HUDEP-2 (cell line): ENCODE measurements around the gene SLC26A1.
"Not testable (repeated sequence)": the region's sequence is repeated elsewhere in the genome, so short reads cannot be mapped to it uniquely, and the experiment has no call there.

ENCODE experiments used
- DNase-seq, 76 experiments: peaks; one replicate each; lab custom pipeline; 2025; ENCODE audit not compliant: unreplicated experiment in 76 of 76; lab: John Stamatoyannopoulos, UW

The SLC26A1 gene

GRCh38 chr4:986879-987623 is 6.2 kb downstream of the SLC26A1 start, which contains the start of gene IDUA:
Gene IDUA, plus strand, starts transcription at chr4:987044. Its CDS starts 41 bp downstream, at chr4:987085.
- peak in 69 of 76 experiments; percentile 3 to 86 (median 59) for DNase-seq

DNA sequence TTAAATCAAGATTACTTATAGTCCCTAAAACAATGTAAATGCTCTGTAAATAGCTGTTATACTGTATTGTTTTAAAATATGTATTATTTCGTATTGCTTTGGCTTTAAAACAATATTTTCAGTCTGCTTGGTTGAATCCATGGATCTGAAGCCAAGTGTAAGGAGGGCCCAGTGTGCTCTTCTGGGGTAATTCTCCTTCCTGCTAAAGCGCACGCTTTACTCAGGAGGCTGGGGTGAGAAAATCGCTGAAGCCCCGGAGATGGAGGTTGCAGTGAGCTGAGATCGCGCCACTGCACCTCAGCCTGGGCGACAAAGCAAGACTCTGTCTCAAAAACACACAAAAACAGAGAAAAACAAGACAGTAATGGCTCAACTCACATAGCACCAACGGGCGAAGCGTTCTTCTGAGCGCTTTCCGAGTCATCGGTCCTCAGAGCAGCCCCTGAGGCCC is 6.8 kb downstream of the SLC26A1 start:
- DNase-seq: peak in 1 of 76 experiments; percentile 46

DNA sequence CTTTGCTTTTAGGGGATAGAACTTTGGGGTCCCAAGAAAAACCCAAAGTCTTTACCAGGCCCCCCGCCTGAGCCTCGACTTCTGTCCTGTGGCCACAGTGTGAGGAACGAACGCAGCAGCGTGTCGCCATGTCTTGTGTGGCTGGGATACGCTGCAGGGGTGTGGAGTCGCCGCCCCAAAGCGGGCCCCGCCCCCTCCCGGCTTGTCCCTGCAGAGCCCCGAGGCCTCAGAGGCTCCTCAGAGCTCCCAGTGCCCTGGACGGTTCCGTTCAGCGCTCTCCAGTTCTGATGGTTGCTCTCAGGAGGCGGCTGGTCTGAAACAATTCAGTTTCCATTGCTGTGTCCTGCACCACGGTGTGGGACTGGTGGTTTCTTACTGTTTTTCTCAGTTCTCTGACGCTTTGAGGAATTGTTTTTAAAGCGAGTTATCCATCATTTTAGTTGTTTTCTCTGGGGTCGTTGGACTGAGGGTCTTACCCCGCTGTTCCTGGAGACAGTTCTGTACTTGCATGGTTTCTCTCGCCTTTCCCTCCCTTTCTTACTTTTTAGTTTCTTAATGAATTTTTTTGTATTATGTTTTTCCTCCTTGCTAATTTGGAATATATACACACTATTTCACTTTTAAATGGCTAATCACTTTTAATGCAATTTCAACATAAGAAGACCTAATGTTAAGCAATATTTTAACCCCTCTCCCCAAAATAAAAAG is 7.9 kb downstream of the SLC26A1 start:
- peak in 70 of 76 experiments; percentile 9 to 86 (median 72) for DNase-seq

- DNase-seq: no peak
These were observed 8.7 kb downstream of the SLC26A1 start for GRCh38 chr4:984336-985054.

GRCh38 chr4:982814-983213 is 10.4 kb downstream of the SLC26A1 start:
- DNase-seq: no peak

- no peak for DNase-seq
These were observed 10.9 kb downstream of the SLC26A1 start for GRCh38 chr4:982291-982690.

GRCh38 chr4:978957-979701 is 14.1 kb downstream of the SLC26A1 start:
- DNase-seq: no peak

- DNase-seq: not testable (repeated sequence)
These were observed 17.2 kb downstream of the SLC26A1 start for GRCh38 chr4:976016-976415.

GRCh38 chr4:974668-975067 is 18.5 kb downstream of the SLC26A1 start:
- DNase-seq: no peak

DNA sequence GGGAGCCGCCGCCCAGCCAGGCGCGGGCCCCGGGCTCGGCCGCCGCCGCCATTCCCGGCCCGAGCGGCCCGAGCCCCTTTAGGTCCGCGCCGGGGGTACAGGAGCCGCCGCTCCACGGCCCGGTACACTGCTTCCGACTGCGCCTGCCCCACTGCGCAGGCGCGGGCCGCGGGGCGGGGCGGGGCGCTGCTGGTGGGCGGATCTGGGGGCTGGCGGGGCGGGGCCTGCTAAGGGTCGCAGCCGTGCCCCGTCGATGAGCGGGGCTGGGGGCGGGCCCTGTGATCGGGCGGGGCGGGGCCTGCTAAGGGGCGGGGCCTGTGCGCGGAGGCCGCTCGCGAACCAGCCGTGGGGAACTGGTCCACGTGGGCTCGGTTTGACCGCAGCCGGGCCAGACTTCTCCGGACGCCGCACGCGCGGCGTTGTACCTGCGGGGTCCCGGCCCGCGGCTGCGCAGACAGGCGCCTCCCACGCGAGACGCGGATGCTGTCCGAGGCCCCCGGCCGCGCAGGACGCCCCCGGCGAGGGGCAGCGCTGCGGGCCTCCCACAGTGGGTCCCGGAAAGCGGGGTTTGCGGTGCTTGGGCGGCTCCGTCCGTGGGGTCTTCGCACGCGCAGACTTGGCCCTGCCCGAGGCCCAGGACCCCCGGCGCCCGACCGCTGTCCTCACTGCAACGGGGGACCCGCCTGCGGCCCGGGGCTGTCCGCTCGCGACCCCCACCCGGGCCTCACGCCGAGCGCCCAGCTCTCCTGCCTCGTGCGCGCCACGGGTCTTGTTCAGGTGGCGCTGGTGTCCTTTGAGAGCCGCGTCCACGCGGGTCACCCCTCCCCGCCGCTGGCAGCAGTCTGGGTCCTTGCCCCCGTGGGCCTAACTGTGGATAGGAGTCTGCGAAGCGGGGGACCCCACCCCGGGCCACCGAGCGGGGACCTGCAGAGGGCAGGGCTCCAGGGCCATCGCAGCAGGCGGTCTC is 19.5 kb downstream of the SLC26A1 start, which contains the start of gene DGKQ:
DGKQ (minus strand) TSS at position 139 of the 967 bp plus-strand sequence; CDS start at position 52, 87 bp downstream.
- DNase-seq: peak in 69 of 76 experiments; percentile 4 to 87 (median 69)

DNA sequence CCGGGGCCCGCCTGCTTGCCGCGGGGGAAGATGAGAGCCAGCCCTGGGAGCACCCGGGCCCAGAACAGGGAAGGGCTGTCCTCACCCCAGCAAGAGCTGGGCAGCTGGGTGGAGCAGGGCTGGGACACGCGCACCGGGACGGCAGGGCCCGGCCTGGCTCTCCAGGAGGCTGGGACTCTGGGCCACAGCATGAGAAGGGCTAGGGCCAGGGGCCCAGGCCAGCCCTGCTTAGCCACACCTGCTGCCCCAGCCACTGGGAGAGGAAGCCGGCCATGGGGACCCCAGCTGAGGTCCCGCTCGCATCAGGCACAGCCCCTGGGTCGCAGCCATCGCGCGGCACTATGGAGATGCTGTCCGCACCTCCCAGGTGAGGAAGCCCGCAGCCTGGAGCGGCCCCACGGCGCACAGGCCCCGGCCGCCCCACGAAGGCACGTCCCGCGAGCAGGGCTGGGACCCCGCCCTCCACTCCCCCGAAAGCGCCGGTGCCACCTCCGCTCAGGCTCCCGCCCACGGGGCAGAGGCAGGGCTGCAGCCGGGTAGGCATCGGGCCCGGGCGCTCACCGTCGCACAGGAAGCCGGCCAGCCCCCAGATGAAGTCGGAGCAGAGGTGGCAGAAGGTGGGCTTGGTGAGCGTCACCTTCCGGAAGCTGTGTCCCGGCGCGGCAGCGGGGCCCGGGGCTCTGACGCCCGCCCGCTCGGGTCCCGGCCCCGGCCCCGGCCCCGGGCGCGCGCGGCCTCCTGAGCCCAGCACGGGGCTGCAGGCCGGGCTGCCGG is 20.4 kb downstream of the SLC26A1 start:
- DNase-seq: peak in 38 of 76 experiments; percentile 1 to 54 (median 28)

- peak in 14 of 76 experiments; percentile 6 to 51 (median 28) for DNase-seq
These were observed 21.3 kb downstream of the SLC26A1 start for GRCh38 chr4:971666-972500.

DNA sequence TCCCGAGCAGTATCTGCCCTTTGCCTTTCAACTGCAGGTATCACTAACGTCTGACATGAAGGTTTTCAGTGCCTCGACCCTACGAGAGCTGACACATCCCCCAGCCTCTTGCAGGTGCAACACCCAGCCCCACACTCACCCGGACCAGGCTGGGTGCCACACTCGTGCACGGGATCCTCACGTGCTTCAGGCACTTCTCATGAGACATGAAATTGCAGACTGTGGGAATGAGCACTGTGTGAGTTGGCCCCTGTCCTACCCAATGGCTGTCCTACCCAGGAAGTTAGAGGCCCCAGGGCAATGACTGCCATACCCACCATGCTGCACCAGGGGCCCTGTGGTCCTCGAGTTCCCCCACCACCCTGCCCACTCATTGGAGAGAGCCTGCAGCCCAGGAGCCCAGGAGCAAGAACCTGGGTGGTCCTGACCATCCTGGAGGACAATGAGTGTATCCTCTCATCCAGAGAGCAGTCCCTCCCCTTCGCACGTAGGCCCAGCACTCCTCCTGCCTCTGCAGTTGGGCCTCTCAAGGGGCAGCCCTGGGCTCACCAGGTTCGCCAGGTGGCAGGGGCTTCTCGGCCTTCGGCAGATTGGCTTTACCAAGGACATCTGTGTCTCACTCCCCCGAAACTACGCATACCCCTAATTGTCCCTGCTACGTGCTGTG is 22.2 kb downstream of the SLC26A1 start:
- DNase-seq: no peak

- DNase-seq: peak in 14 of 76 experiments; percentile 5 to 35 (median 18)
These were observed 23.0 kb downstream of the SLC26A1 start for GRCh38 chr4:970046-970745.

DNA sequence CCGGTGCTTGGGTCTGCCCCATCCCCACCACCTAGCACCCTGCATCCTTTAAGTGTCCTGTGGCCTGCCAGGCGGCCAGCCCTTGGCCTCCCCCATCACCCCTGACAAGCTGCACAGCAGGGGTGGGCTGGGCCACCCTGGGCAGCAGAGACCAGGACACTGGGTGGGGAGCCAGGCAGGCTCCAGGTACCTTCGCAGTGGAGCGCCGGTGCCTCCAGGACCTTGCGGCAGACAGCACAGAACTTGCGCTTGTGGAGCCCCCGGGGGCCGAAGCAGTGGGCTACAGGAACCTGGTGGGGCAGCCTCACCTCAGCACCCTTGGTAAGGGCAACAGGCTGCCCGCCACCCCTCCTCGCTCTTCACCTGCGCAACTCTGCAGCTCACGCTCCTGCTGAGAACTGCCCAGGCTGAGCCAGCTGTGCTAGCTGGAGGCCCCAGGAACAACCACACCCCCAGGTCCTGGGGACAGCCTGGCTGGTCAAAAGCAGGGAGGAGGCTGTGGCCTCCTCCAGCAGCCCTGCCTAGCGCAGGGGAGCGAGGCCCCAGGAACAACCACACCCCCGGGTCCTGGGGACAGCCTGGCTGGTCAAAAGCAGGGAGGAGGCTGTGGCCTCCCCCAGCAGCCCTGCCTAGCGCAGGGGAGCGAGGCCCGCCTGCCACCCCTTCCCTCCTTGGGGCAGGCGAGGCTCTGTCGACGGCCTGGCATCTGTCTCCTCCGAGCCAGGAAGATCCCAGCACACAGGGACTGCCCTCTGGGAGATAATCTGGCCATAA is 24.4 kb downstream of the SLC26A1 start:
- peak in 3 of 76 experiments; percentile 15 to 17 (median 17) for DNase-seq

GRCh38 chr4:968221-968620 is 25.0 kb downstream of the SLC26A1 start:
- DNase-seq: no peak
